ENCODE data around the gene SPDYC. TPM values are rescaled to one million over a fixed set of nuclear protein-coding genes. Genes with fewer than 3 reads are reported as not detected.

SPDYC gene
- total and polyA plus RNA-seq, 2 experiments from 2014 or later, result 0.27 TPM; not detected in 1

DNA sequence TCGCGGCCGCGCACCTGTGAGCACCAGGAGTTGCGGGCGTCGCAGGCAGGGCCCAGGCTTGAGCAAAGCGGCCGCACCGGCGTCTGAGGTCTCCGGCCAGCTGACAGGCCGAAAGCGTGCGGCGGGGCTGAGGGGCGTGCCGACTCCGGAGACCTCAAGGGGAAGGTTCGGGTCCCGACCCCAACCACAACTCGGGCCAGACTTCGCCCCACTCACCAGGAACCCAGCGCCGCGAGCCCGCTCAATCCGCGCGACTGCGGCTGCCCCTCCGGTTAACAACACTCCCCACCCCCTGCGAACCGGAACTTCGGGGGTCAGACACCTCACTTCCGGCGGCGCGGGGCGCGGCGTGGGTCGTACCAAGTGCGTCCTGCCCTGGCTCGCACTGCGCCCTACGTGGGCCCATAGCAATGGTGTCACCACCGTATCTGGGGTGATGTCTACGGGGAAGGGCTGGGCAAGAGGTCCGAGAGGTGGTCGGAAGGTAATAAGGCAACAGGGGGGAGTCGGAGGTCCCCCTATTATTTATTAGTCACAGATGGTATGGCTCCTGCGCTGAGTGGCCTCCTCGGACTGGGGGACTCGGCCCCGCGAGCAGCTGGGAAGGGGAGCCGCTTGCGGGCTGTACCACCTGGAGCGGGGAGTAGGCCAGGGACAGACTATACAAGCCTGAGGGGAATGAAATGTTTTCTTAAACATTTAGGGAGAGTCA, 35.6 kb upstream of the SPDYC start, which contains the start of gene SYVN1:
Gene SYVN1 (minus strand): TSS at position 280 of the 712 bp plus-strand sequence. CDS start 918 bp downstream, outside the sequence.
- H3K4me3 ChIP-seq, result peak within 1 kb of the TSS; percentile 67
- peaks cover 19% of the 10 kb centered on the region for H3K79me2 ChIP-seq (replicated peaks; ENCODE audit: insufficient read depth)
- DNase-seq (ENCODE audit: low spot score) (peak; percentile 90), ATAC-seq (peak; percentile 73)
- peaks cover 19% of the 10 kb centered on the region for H3K4me1 Mint-ChIP-seq
- no peaks in the 10 kb centered on the region for H3K27me3 ChIP-seq (ENCODE audit: insufficient read depth)
- peaks cover 19% of the 10 kb centered on the region for H3K27me3 Mint-ChIP-seq (ENCODE audit: insufficient read depth, low read depth, poor library complexity)
- H2AFZ ChIP-seq, result 0 out of 2 replicates have a peak within 1 kb of the TSS, but pooled peaks have one; percentile 1
- H3K36me3 ChIP-seq (ENCODE audit: insufficient read depth), result no peaks in the 10 kb centered on the region
- peaks cover 12% of the 10 kb centered on the region for H3K36me3 Mint-ChIP-seq (ENCODE audit: low read depth)
- peak within 1 kb of the TSS; percentile 80 for H3K27ac ChIP-seq (ENCODE audit: low read depth)
- peak within 1 kb of the TSS; percentile 100 for H3K27ac Mint-ChIP-seq
- no peaks in the 10 kb centered on the region for H3K9me2 ChIP-seq (ENCODE audit: insufficient read depth)
- H3K9me3 Mint-ChIP-seq, result no peaks in the 10 kb centered on the region
- peak within 1 kb of the TSS; percentile 99 for H3K4me2 ChIP-seq
- peaks cover 5% of the 10 kb centered on the region; the same call in 1 of the 2 replicates for H3F3A ChIP-seq (replicated peaks; ENCODE audit: low read depth)
- H4K20me1 ChIP-seq (replicated peaks; ENCODE audit: insufficient read depth), result no peaks in the 10 kb centered on the region
- TF ChIP-seq, protein P1, sequence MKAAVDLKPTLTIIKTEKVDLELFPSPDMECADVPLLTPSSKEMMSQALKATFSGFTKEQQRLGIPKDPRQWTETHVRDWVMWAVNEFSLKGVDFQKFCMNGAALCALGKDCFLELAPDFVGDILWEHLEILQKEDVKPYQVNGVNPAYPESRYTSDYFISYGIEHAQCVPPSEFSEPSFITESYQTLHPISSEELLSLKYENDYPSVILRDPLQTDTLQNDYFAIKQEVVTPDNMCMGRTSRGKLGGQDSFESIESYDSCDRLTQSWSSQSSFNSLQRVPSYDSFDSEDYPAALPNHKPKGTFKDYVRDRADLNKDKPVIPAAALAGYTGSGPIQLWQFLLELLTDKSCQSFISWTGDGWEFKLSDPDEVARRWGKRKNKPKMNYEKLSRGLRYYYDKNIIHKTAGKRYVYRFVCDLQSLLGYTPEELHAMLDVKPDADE (IDR thresholded peaks at IDR 0.05), result 0 out of 2 replicates have a peak, but pooled peaks have one; percentile 12
- TF ChIP-seq NANOG (IDR thresholded peaks at IDR 0.05; ENCODE audit: borderline replicate concordance) (no peak), CREB1 (CRISPR knock-in tag; IDR thresholded peaks at IDR 0.05; ENCODE audit: low read depth) (peak; percentile 79), STAT1 (IDR thresholded peaks at IDR 0.05; ENCODE audit: unreplicated experiment) (no peak), POLR2AphosphoS5 (IDR thresholded peaks at IDR 0.05; ENCODE audit: low read depth) (peak; percentile 83), EZH2 (IDR thresholded peaks at IDR 0.05; ENCODE audit: low read depth, unreplicated experiment) (no peak), ZNF331 (CRISPR knock-in tag; IDR thresholded peaks at IDR 0.05; ENCODE audit: low read depth) (no peak)
- H3K4me1 ChIP-seq (ENCODE audit: insufficient read depth), result peaks cover 20% of the 10 kb centered on the region; the same call in 1 of the 2 replicates
- peak within 1 kb of the TSS; percentile 97 for H3K4me3 Mint-ChIP-seq

DNA sequence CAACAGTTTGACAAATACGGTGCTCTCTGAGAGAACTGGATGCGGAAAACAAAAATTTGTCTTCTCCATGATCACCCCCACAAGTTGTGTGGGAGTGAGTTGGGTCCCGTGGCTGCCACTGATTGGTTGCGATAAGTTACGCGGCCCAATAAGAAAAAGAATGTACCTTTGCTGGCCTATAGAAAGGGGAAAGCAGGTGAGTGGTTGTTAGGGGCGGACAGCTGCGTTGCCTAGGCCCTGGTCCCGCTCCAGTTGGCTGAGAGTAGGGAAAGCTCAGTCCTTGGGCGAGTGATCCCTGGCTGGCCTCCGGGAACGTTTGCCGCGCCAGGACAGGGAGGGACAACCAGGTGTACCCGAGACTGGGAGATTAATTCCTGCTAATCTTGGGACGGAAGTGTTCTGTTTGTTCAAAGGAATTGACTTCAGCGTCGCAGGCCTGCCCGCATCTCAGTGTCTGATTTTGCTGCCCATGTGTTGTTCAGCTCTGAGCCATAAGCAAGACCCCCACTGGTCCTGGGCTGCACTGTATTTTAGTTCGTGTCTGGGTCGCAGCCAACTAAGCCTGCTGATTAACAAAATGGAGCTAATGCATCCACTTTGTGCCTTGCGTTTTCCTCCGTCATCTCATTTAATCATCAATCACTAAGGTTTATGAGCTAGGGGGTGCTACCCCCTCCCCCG, 34.9 kb upstream of the SPDYC start:
- Histone ChIP-seq H3K27me3 (ENCODE audit: insufficient read depth) (no peaks in the 10 kb centered on the region), H3K4me3 (peak overlapping the region; percentile 67), H3K4me2 (peak overlapping the region; percentile 99), H2AFZ (0 out of 2 replicates have a peak overlapping the region, but pooled peaks have one; percentile 1), H4K20me1 (replicated peaks; ENCODE audit: insufficient read depth) (no peaks in the 10 kb centered on the region), H3K36me3 (ENCODE audit: insufficient read depth) (no peaks in the 10 kb centered on the region), H3K79me2 (replicated peaks; ENCODE audit: insufficient read depth) (peaks cover 19% of the 10 kb centered on the region), H3K4me1 (ENCODE audit: insufficient read depth) (peaks cover 20% of the 10 kb centered on the region; the same call in 1 of the 2 replicates), H3K9me2 (ENCODE audit: insufficient read depth) (no peaks in the 10 kb centered on the region), H3F3A (replicated peaks; ENCODE audit: low read depth) (peaks cover 5% of the 10 kb centered on the region; the same call in 1 of the 2 replicates), H3K27ac (ENCODE audit: low read depth) (peak overlapping the region; percentile 80)
- H3K36me3 Mint-ChIP-seq (ENCODE audit: low read depth), result peaks cover 11% of the 10 kb centered on the region
- H3K4me3 Mint-ChIP-seq, result peak overlapping the region; percentile 97
- peak; percentile 98 for DNase-seq (ENCODE audit: low spot score)
- no peaks in the 10 kb centered on the region for H3K9me3 Mint-ChIP-seq
- H3K27ac Mint-ChIP-seq, result peak overlapping the region; percentile 100
- peaks cover 19% of the 10 kb centered on the region for H3K27me3 Mint-ChIP-seq (ENCODE audit: insufficient read depth, low read depth, poor library complexity)
- ATAC-seq, result peak; percentile 93
- TF ChIP-seq NANOG (IDR thresholded peaks at IDR 0.05; ENCODE audit: borderline replicate concordance) (no peak), JUNB (IDR thresholded peaks at IDR 0.05; ENCODE audit: unreplicated experiment) (no peak), CREB1 (CRISPR knock-in tag; IDR thresholded peaks at IDR 0.05; ENCODE audit: low read depth) (0 out of 2 replicates have a peak, but pooled peaks have one; percentile 8), STAT1 (IDR thresholded peaks at IDR 0.05; ENCODE audit: unreplicated experiment) (no peak), POLR2AphosphoS5 (IDR thresholded peaks at IDR 0.05; ENCODE audit: low read depth) (peak; percentile 98), EZH2phosphoT487 (IDR thresholded peaks at IDR 0.05; ENCODE audit: unreplicated experiment) (no peak)
- TF ChIP-seq, protein P2, sequence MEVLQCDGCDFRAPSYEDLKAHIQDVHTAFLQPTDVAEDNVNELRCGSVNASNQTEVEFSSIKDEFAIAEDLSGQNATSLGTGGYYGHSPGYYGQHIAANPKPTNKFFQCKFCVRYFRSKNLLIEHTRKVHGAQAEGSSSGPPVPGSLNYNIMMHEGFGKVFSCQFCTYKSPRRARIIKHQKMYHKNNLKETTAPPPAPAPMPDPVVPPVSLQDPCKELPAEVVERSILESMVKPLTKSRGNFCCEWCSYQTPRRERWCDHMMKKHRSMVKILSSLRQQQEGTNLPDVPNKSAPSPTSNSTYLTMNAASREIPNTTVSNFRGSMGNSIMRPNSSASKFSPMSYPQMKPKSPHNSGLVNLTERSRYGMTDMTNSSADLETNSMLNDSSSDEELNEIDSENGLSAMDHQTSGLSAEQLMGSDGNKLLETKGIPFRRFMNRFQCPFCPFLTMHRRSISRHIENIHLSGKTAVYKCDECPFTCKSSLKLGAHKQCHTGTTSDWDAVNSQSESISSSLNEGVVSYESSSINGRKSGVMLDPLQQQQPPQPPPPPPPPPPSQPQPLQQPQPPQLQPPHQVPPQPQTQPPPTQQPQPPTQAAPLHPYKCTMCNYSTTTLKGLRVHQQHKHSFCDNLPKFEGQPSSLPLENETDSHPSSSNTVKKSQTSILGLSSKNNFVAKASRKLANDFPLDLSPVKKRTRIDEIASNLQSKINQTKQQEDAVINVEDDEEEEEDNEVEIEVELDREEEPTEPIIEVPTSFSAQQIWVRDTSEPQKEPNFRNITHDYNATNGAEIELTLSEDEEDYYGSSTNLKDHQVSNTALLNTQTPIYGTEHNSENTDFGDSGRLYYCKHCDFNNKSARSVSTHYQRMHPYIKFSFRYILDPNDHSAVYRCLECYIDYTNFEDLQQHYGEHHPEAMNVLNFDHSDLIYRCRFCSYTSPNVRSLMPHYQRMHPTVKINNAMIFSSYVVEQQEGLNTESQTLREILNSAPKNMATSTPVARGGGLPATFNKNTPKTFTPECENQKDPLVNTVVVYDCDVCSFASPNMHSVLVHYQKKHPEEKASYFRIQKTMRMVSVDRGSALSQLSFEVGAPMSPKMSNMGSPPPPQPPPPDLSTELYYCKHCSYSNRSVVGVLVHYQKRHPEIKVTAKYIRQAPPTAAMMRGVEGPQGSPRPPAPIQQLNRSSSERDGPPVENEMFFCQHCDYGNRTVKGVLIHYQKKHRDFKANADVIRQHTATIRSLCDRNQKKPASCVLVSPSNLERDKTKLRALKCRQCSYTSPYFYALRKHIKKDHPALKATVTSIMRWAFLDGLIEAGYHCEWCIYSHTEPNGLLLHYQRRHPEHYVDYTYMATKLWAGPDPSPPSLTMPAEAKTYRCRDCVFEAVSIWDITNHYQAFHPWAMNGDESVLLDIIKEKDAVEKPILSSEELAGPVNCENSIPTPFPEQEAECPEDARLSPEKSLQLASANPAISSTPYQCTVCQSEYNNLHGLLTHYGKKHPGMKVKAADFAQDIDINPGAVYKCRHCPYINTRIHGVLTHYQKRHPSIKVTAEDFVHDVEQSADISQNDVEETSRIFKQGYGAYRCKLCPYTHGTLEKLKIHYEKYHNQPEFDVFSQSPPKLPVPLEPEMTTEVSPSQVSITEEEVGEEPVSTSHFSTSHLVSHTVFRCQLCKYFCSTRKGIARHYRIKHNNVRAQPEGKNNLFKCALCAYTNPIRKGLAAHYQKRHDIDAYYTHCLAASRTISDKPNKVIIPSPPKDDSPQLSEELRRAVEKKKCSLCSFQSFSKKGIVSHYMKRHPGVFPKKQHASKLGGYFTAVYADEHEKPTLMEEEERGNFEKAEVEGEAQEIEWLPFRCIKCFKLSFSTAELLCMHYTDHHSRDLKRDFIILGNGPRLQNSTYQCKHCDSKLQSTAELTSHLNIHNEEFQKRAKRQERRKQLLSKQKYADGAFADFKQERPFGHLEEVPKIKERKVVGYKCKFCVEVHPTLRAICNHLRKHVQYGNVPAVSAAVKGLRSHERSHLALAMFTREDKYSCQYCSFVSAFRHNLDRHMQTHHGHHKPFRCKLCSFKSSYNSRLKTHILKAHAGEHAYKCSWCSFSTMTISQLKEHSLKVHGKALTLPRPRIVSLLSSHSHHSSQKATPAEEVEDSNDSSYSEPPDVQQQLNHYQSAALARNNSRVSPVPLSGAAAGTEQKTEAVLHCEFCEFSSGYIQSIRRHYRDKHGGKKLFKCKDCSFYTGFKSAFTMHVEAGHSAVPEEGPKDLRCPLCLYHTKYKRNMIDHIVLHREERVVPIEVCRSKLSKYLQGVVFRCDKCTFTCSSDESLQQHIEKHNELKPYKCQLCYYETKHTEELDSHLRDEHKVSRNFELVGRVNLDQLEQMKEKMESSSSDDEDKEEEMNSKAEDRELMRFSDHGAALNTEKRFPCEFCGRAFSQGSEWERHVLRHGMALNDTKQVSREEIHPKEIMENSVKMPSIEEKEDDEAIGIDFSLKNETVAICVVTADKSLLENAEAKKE (CRISPR knock-in tag; IDR thresholded peaks at IDR 0.05), result no peak
- H3K4me1 Mint-ChIP-seq, result peaks cover 19% of the 10 kb centered on the region
